Measurements from ENCODE around the gene RPS25.
"Not testable (repeated sequence)": the region's sequence is repeated elsewhere in the genome, so short reads cannot be mapped to it uniquely, and the experiment has no call there.

DNA sequence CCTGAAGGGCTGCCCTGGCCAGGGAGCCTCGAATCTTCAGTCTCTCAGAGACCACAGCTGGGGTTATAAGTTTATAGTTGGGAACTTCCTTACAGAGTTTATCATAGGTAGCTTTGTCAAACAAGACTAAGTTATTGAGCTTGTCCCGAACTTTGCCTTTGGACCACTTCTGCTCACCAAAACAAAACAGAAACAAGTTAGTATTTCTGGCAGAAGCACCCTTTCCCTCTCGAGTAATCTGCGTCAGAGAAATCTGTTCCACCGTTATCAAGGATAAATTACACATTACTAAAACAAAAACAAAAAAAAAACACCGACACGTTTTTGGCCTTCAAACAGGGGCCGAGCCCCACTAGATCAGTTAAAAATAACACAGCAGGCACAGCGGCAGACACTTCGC, 766 bp downstream of the RPS25 start:
- TF ChIP-seq POLR2AphosphoS5 (IDR thresholded peaks at IDR 0.05): not testable (repeated sequence)
- TF ChIP-seq, protein P1, sequence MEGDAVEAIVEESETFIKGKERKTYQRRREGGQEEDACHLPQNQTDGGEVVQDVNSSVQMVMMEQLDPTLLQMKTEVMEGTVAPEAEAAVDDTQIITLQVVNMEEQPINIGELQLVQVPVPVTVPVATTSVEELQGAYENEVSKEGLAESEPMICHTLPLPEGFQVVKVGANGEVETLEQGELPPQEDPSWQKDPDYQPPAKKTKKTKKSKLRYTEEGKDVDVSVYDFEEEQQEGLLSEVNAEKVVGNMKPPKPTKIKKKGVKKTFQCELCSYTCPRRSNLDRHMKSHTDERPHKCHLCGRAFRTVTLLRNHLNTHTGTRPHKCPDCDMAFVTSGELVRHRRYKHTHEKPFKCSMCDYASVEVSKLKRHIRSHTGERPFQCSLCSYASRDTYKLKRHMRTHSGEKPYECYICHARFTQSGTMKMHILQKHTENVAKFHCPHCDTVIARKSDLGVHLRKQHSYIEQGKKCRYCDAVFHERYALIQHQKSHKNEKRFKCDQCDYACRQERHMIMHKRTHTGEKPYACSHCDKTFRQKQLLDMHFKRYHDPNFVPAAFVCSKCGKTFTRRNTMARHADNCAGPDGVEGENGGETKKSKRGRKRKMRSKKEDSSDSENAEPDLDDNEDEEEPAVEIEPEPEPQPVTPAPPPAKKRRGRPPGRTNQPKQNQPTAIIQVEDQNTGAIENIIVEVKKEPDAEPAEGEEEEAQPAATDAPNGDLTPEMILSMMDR (IDR thresholded peaks at IDR 0.05): not testable (repeated sequence)
